Measurements from ENCODE around the gene DAPL1.

DNA sequence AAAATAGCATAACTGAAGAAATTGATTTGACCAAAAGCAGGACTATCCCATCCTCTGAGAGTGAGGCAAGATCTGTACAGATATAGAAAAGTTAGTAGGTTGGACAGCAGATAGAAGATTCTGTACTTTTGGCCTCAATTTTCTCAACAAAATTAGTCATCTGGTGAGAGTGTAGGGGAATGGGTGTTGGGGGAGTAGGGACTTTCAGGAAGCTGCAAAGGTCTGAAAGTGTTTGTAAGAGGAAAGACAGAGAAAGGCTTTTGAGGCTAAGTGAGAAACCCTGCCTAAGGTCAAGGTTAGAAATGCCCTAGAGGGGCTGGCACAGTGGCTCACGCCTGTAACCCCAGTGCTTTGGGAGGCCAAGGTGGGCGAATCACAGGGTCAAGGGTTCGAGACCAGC, 40.3 kb downstream of the DAPL1 start:
- TF ChIP-seq POLR2A (IDR thresholded peaks at IDR 0.05) (no peak), EP300 (IDR thresholded peaks at IDR 0.05) (no peak)
- TF ChIP-seq, protein P1, sequence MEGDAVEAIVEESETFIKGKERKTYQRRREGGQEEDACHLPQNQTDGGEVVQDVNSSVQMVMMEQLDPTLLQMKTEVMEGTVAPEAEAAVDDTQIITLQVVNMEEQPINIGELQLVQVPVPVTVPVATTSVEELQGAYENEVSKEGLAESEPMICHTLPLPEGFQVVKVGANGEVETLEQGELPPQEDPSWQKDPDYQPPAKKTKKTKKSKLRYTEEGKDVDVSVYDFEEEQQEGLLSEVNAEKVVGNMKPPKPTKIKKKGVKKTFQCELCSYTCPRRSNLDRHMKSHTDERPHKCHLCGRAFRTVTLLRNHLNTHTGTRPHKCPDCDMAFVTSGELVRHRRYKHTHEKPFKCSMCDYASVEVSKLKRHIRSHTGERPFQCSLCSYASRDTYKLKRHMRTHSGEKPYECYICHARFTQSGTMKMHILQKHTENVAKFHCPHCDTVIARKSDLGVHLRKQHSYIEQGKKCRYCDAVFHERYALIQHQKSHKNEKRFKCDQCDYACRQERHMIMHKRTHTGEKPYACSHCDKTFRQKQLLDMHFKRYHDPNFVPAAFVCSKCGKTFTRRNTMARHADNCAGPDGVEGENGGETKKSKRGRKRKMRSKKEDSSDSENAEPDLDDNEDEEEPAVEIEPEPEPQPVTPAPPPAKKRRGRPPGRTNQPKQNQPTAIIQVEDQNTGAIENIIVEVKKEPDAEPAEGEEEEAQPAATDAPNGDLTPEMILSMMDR (IDR thresholded peaks at IDR 0.05), result no peak
